Eye (tissue), 1 donor: ENCODE measurements around the gene ISG20L2.

Experiments used
- DNase-seq: peaks from one replicate; pipeline ENCODE4 v3.0.0-alpha.2; 2015

ISG20L2 gene

GRCh38 chr1:156752843-156753482 is 24.4 kb upstream of the ISG20L2 start:
- DNase-seq = peak; percentile 8

GRCh38 chr1:156751757-156752481 is 23.4 kb upstream of the ISG20L2 start:
- DNase-seq = peak; percentile 98

GRCh38 chr1:156751451-156751756 is 22.8 kb upstream of the ISG20L2 start, which contains the start of gene HDGF:
Gene HDGF, minus strand, starts transcription at chr1:156751675. Its CDS starts 246 bp downstream, at chr1:156751429.
- DNase-seq = no peak

GRCh38 chr1:156750711-156751450 is 22.3 kb upstream of the ISG20L2 start:
- peak; percentile 74 for DNase-seq

- peak; percentile 13 for DNase-seq
Measured at GRCh38 chr1:156750191-156750672, 21.7 kb upstream of the ISG20L2 start.

- DNase-seq = no peak
Measured at GRCh38 chr1:156749419-156750118, 21.0 kb upstream of the ISG20L2 start.

GRCh38 chr1:156748670-156749418 is 20.3 kb upstream of the ISG20L2 start:
- DNase-seq = peak; percentile 24

GRCh38 chr1:156747742-156748669 is 19.4 kb upstream of the ISG20L2 start:
- DNase-seq = peak; percentile 38

- DNase-seq = peak; percentile 96
Measured at GRCh38 chr1:156746728-156747631, 18.4 kb upstream of the ISG20L2 start.

- DNase-seq = no peak
Measured at GRCh38 chr1:156746406-156746727, 17.8 kb upstream of the ISG20L2 start.

GRCh38 chr1:156745881-156746280 is 17.3 kb upstream of the ISG20L2 start:
- no peak for DNase-seq

GRCh38 chr1:156744786-156745419 is 16.3 kb upstream of the ISG20L2 start:
- no peak for DNase-seq

- DNase-seq = no peak
Measured at GRCh38 chr1:156744344-156744743, 15.8 kb upstream of the ISG20L2 start.

- DNase-seq = no peak
Measured at GRCh38 chr1:156743367-156744302, 15.1 kb upstream of the ISG20L2 start.

- no peak for DNase-seq
Measured at GRCh38 chr1:156742801-156743200, 14.2 kb upstream of the ISG20L2 start.

GRCh38 chr1:156742017-156742416 is 13.5 kb upstream of the ISG20L2 start:
- peak; percentile 15 for DNase-seq

GRCh38 chr1:156741481-156741983 is 13.0 kb upstream of the ISG20L2 start:
- DNase-seq = no peak
